GM19099 (cell line): ENCODE results near the gene EVI5L.

Experiments
- POLR2A ChIP-seq: IDR thresholded peaks from 3 replicates; pipeline ENCODE4 v1.6.1; 2011; ENCODE audit warnings: low read depth; ENCODE audit not compliant: insufficient read length; ENCODE audit errors: extremely low read depth

Gene EVI5L

GRCh38 chr19:7904074-7905020 is 74.3 kb downstream of the EVI5L start:
- no peak for TF ChIP-seq POLR2A

- no peak for TF ChIP-seq POLR2A
Measured at GRCh38 chr19:7905268-7905667, 75.2 kb downstream of the EVI5L start.

- TF ChIP-seq POLR2A = no peak
Measured at GRCh38 chr19:7905859-7906258, 75.8 kb downstream of the EVI5L start.

- TF ChIP-seq POLR2A = no peak
Measured at GRCh38 chr19:7907122-7907521, 77.1 kb downstream of the EVI5L start.

GRCh38 chr19:7907544-7907943 is 77.5 kb downstream of the EVI5L start:
- TF ChIP-seq POLR2A = no peak

- TF ChIP-seq POLR2A = no peak
Measured at GRCh38 chr19:7908078-7908699, 78.2 kb downstream of the EVI5L start.

GRCh38 chr19:7908742-7909461 is 78.9 kb downstream of the EVI5L start:
- TF ChIP-seq POLR2A = no peak

GRCh38 chr19:7909471-7910067 is 79.6 kb downstream of the EVI5L start:
- TF ChIP-seq POLR2A = no peak

- TF ChIP-seq POLR2A = no peak
Measured at GRCh38 chr19:7910321-7911161, 80.5 kb downstream of the EVI5L start.

- no peak for TF ChIP-seq POLR2A
Measured at GRCh38 chr19:7911508-7912143, 81.6 kb downstream of the EVI5L start.

- TF ChIP-seq POLR2A = no peak
Measured at GRCh38 chr19:7912144-7912696, 82.2 kb downstream of the EVI5L start.

- TF ChIP-seq POLR2A = no peak
Measured at GRCh38 chr19:7912697-7913564, 82.9 kb downstream of the EVI5L start.

- no peak for TF ChIP-seq POLR2A
Measured at GRCh38 chr19:7913652-7914051, 83.6 kb downstream of the EVI5L start.
